ENCODE data around the gene SLC5A2.

SLC5A2 gene

GRCh38 chr16:31459687-31460581, 23.0 kb upstream of the SLC5A2 start:
- DNase-seq (ENCODE audit: low read depth, low spot score) = peak; percentile 97

DNA sequence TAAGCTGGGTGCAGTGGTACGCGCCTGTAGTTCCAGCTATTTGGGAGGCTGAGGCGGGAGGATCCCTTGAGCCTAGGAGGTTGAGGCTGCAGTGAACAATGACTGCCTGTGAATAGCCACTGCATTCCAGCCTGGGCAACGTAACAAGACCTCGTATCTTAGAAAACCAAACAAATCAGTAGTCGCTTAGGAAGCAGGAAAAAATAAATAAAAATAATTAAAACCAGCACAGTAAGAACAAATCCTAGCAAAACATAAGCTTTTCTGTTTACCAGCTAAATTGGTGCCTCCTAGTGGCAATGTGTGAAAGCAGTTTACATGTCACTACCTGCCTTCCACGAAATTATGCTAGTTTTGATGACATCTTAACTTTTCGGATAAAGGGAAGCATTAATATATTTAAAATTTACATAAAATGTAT, 22.3 kb upstream of the SLC5A2 start:
- no peak for DNase-seq (ENCODE audit: low read depth, low spot score)

GRCh38 chr16:31461201-31461920, 21.6 kb upstream of the SLC5A2 start:
- DNase-seq (ENCODE audit: low read depth, low spot score) = no peak

DNA sequence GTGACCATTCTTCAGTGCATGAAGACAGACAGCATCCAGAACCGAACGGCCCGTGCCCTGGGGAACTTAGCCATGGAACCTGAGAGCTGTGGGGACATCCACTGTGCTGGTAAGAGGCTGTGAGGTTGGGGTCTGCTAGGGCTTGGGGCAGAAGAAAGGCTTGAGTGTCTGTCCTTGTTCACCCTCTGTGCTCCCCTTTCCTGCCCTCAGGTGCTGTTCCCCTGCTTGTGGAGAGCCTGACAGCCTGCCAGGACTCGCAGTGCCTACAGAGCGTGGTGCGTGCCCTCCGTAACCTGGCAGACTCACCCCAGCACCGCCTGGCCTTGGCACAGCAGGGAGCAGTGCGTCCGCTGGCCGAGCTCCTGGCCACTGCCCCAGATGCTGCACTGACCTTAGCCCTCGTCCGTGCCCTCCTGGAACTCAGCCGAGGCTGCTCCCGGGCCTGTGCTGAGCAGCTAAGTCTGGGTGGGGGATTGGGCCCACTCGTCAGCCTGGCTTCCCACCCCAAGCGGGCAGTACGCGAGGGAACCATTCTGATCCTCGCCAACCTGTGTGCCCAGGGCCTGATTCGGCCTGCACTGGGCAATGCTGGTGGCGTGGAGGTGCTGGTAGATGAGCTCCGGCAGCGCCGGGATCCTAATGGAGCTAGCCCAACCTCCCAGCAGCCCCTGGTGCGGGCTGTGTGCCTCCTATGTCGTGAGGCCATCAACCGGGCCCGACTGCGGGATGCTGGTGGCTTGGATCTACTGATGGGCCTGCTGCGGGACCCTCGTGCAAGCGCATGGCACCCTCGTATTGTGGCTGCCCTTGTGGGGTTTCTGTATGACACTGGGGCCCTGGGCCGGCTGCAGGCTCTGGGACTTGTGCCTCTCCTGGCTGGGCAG, 20.8 kb upstream of the SLC5A2 start:
- no peak for DNase-seq (ENCODE audit: low read depth, low spot score)

DNA sequence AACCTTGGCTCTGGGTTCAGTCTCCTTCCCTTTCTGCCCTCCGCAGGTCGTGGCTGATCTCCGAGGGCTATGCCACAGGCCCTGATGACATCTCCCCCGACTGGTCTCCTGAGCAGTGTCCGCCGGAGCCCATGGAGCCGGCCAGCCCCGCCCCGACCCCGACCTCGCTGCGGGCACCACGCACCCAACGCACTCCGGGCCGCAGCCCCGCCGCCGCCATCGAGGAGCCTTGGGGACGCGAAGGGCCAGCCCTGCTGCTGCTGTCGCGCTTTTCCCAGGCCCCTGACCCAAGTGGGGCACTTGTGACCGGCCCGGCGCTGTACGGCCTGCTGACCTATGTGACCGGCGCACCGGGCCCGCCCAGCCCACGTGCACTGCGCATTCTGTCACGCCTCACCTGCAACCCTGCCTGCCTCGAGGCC, 18.6 kb upstream of the SLC5A2 start:
- DNase-seq (ENCODE audit: low read depth, low spot score) = no peak

- no peak for DNase-seq (ENCODE audit: low read depth, low spot score)
Observed at GRCh38 chr16:31464781-31465260, 18.1 kb upstream of the SLC5A2 start.

DNA sequence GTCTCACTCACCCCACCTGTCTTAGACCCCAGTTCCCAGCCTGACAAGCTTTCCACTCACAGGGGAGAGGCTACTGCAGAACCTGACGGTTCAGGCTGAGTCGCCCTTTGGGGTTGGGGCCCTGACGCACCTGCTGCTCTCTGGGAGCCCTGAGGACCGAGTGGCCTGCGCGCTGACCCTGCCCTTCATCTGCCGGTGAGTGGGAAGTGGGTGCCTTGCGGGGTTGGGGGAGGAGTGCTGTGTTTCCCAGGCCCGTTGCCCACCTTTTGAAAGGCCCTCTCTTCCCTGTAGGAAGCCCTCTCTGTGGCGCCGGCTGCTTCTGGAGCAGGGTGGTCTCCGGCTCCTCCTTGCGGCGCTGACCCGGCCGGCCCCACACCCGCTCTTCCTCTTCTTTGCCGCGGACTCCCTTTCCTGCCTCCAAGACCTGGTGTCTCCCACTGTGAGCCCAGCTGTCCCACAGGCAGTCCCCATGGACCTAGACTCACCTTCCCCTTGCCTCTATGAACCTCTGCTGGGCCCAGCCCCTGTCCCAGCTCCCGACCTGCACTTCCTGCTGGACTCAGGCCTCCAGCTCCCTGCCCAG, 17.0 kb upstream of the SLC5A2 start:
- DNase-seq (ENCODE audit: low read depth, low spot score) = no peak

- no peak for DNase-seq (ENCODE audit: low read depth, low spot score)
Observed at GRCh38 chr16:31466381-31466841, 16.5 kb upstream of the SLC5A2 start.

- no peak for DNase-seq (ENCODE audit: low read depth, low spot score)
Observed at GRCh38 chr16:31467151-31467773, 15.7 kb upstream of the SLC5A2 start.

GRCh38 chr16:31467858-31468257, 15.1 kb upstream of the SLC5A2 start:
- no peak for DNase-seq (ENCODE audit: low read depth, low spot score)

GRCh38 chr16:31470615-31471014, 12.3 kb upstream of the SLC5A2 start:
- no peak for DNase-seq (ENCODE audit: low read depth, low spot score)

DNA sequence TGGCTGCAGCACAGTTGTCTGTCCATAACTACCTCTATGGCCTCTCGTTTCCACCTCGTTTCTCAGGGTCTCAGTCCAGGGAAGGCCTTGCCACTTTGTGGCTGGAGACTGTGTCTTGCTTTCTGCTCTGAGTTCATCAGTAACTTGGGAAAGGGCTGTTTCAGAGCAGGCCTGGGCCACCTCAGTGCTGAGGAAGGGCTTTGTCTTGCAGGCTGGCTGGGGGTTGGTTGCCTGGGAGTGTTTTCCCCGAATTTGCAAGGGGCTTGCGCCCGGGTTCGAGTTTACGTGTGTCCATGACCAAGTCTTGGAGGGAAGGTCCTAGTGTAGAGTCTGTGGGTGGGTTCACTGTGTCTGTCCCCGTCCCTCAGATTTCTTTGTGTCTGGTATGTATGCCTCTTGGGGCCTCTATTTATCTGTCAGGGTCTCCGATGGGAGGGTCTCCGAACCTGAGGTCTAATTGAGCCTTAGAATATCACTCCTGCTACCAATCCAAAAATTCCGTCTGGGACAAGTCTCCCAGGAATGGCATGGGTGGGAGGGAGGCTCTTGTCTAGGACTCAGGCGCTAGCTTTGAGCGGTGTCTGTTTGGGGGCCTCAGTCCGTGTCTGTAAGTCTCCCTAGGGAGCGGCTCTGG, 11.6 kb upstream of the SLC5A2 start:
- DNase-seq (ENCODE audit: low read depth, low spot score) = no peak

DNA sequence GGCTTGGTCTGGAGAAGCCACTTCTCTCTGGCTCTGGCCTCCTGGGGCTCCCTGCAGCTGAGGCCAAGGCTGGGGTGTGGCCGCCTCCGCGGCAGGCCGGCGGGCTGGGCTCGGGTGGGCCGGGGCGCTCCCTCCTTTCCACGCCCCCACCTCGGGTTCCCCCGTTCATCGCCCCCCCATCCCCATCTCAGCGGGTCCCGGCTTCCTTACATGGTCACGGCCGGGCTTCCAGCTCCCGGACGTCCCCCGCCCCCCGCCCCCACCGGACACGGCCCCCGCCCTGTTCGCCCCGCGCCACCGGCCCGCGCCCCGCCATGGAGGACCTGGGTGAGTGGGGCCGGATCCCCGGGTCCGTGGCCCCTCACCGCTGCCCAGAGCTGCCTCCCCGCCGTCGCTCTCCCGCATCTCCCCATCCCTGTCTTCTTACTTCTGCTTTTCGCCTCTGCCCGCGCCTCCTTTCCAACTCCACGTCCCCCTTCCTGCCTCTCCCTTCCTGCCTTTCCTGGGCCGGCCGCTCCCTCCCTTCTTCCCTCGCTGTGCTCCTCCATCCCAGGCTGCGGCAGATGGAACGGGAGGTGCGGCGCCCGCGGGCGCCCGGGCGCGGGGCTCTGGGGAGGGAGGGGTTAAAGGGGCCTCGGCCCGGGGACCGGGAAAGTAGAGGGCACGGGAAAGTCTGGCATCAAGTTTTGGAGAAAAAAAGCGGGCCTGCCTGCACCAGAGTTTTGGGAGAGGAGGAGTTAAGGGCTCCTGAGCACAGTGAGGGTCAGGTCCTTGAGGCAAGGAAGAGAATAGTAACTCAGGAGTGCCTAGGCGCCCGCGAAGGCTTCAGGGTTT, 10.8 kb upstream of the SLC5A2 start, which contains the start of gene TGFB1I1:
Gene TGFB1I1 (plus strand): TSS at position 278 of the 834 bp plus-strand sequence. CDS start 37 bp downstream, at position 315.
- DNase-seq (ENCODE audit: low read depth, low spot score) = no peak

- DNase-seq (ENCODE audit: low read depth, low spot score) = peak; percentile 86
Observed at GRCh38 chr16:31472709-31473203, 10.2 kb upstream of the SLC5A2 start.

DNA sequence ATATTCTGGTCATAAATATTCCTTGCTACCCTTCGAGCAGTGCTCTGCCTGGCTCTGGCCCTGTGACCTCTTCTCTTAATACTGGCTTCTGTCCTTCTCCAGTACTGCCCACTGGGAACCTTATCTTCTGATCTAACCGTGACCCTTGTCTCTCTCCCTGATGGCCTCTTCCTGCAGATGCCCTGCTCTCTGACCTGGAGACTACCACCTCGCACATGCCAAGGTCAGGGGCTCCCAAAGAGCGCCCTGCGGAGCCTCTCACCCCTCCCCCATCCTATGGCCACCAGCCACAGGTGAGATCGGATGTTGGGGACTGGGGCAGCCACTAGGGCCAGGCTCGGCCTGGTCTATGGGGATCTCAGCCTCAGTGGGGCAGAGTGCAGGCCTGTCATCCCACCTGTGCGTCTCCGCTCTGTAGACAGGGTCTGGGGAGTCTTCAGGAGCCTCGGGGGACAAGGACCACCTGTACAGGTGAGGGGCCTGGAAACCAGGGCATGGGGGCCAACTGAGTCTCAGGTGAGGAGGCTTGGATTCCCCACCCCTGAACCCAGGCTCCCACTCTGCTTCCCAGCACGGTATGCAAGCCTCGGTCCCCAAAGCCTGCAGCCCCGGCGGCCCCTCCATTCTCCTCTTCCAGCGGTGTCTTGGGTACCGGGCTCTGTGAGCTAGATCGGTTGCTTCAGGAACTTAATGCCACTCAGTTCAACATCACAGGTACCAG, 9.5 kb upstream of the SLC5A2 start:
- DNase-seq (ENCODE audit: low read depth, low spot score) = no peak

GRCh38 chr16:31474173-31474714, 8.7 kb upstream of the SLC5A2 start:
- DNase-seq (ENCODE audit: low read depth, low spot score) = no peak

- no peak for DNase-seq (ENCODE audit: low read depth, low spot score)
Observed at GRCh38 chr16:31474773-31475738, 7.9 kb upstream of the SLC5A2 start.

Data from ELF-1 (cell line).